HL-60 (cell line): ENCODE results near the gene TMEM37.

Source experiments
- CTCF ChIP-seq: IDR thresholded peaks from one replicate; pipeline ENCODE4 v1.5.1; 2011; ENCODE audit warnings: low read length, control low read depth, inconsistent platforms; ENCODE audit not compliant: insufficient read depth
- POLR2AphosphoS5 ChIP-seq: IDR thresholded peaks from 2 replicates; pipeline ENCODE4 v1.6.1; 2012; ENCODE audit warnings: low read depth
- REST ChIP-seq: IDR thresholded peaks from 2 replicates; pipeline ENCODE4 v1.6.1; 2012; ENCODE audit warnings: low read depth; ENCODE audit not compliant: insufficient replicate concordance

- no peak for TF ChIP-seq CTCF
- no peak for TF ChIP-seq POLR2AphosphoS5
- no peak for TF ChIP-seq REST
Observed at GRCh38 chr2:119433636-119434327, 2.1 kb downstream of the TMEM37 start.
